ENCODE data around the gene NUTM2F. TPM values are rescaled to one million over a fixed set of nuclear protein-coding genes. Genes with fewer than 3 reads are reported as not detected.
A peak's percentile ranks its signal among the peaks of the same experiment; 100 is the strongest.
"Not testable (repeated sequence)": the region's sequence is repeated elsewhere in the genome, so short reads cannot be mapped to it uniquely, and the experiment has no call there.

NUTM2F gene
- polyA plus RNA-seq, 1 donor: not detected

DNA sequence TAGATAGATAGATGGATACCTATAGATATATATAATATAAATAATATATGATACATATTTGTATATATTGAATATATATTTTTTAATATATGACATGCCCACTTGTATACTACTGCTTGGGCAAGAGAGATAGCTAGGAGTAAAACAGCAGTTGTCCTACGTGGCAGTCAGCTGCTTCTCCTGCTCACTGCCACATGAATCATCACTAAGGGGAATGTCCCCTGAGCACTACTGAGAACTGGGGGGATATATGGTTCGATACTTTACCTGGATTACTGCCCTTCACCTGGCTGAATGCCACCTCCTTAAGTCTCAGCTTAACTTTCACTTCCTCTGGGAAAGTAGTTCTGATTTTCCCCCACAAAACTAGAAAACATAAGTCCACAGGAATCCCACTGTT is 13.3 kb upstream of the NUTM2F start:
- H3K9me3 ChIP-seq (ENCODE audit: control insufficient read depth, low read depth, low read length); H3K36me3 ChIP-seq (ENCODE audit: control insufficient read depth, insufficient read depth, low read length); H3K27ac ChIP-seq (ENCODE audit: low read length); DNase-seq; H3K27me3 ChIP-seq (ENCODE audit: control insufficient read depth, insufficient read depth, low read length); H3K4me3 ChIP-seq (ENCODE audit: low read length); H3K4me1 ChIP-seq (ENCODE audit: control insufficient read depth, insufficient read depth, low read length): not testable (repeated sequence)
- no CpG with 5 or more reads among the region's 2 CpGs for WGBS (ENCODE audit: insufficient coverage, low lambda C conversion rate)

DNA sequence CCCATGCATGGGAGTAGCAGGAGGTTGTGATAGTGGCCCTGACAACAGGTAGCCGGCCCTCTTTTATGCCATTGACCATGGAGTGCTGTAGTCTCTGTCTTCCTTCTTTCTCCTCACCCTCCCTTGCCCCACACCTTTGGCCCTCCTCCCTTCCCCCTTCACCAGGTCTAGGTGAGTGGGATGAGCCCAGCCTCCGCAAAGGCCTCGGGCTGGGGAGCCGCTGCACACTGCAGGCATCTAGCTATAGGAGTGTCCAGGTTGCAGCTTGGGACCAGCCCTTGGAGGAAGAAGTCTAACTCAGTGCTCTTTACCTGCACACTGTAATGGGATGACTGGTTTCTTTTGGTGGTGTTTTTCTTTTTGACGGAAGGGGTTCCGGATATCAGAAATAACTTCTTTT is 12.3 kb upstream of the NUTM2F start:
- no CpG with 5 or more reads among the region's 6 CpGs for WGBS (ENCODE audit: insufficient coverage, low lambda C conversion rate)
- not testable (repeated sequence) for H3K9me3 ChIP-seq (ENCODE audit: control insufficient read depth, low read depth, low read length); H3K36me3 ChIP-seq (ENCODE audit: control insufficient read depth, insufficient read depth, low read length); H3K27ac ChIP-seq (ENCODE audit: low read length); DNase-seq; H3K27me3 ChIP-seq (ENCODE audit: control insufficient read depth, insufficient read depth, low read length); H3K4me1 ChIP-seq (ENCODE audit: control insufficient read depth, insufficient read depth, low read length); H3K4me3 ChIP-seq (ENCODE audit: low read length)

- H3K27ac ChIP-seq (ENCODE audit: low read length); H3K9me3 ChIP-seq (ENCODE audit: control insufficient read depth, low read depth, low read length); H3K27me3 ChIP-seq (ENCODE audit: control insufficient read depth, insufficient read depth, low read length); DNase-seq; H3K36me3 ChIP-seq (ENCODE audit: control insufficient read depth, insufficient read depth, low read length); H3K4me1 ChIP-seq (ENCODE audit: control insufficient read depth, insufficient read depth, low read length); H3K4me3 ChIP-seq (ENCODE audit: low read length): not testable (repeated sequence)
- no CpG with 5 or more reads among the region's 6 CpGs for WGBS (ENCODE audit: insufficient coverage, low lambda C conversion rate)
These were observed 11.2 kb upstream of the NUTM2F start for GRCh38 chr9:94339657-94340056.

- H3K4me3 ChIP-seq (ENCODE audit: low read length); H3K9me3 ChIP-seq (ENCODE audit: control insufficient read depth, low read depth, low read length); H3K27me3 ChIP-seq (ENCODE audit: control insufficient read depth, insufficient read depth, low read length); DNase-seq; H3K27ac ChIP-seq (ENCODE audit: low read length); H3K4me1 ChIP-seq (ENCODE audit: control insufficient read depth, insufficient read depth, low read length); H3K36me3 ChIP-seq (ENCODE audit: control insufficient read depth, insufficient read depth, low read length): not testable (repeated sequence)
- no CpG with 5 or more reads among the region's 7 CpGs for WGBS (ENCODE audit: insufficient coverage, low lambda C conversion rate)
These were observed 10.3 kb upstream of the NUTM2F start for GRCh38 chr9:94338723-94339122.

GRCh38 chr9:94336445-94336844 is 8.0 kb upstream of the NUTM2F start:
- H3K36me3 ChIP-seq (ENCODE audit: control insufficient read depth, insufficient read depth, low read length); H3K9me3 ChIP-seq (ENCODE audit: control insufficient read depth, low read depth, low read length): not testable (repeated sequence)

DNA sequence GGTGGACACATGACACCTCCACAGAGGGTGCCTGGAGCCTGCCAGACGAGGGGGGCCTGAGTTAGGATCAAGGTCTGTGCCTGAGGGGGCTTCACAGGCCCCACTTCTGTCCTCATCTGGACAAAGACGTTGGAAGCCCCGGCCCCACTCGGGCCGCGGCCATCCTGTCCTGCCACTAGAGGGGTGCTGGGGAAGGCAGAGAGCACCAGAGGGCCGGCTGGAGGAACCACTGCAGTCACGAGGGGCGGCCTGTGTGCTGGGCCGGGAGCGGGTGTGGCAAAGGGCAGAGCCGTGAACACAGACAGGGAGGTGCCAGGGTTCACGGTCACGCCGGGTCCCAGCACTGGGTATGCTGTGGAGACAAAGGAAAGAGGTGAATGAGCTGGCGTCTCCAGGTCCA is 2.9 kb downstream of the NUTM2F start:
- not testable (repeated sequence) for H3K27ac ChIP-seq (ENCODE audit: low read length); H3K36me3 ChIP-seq (ENCODE audit: control insufficient read depth, insufficient read depth, low read length); H3K4me1 ChIP-seq (ENCODE audit: control insufficient read depth, insufficient read depth, low read length); H3K27me3 ChIP-seq (ENCODE audit: control insufficient read depth, insufficient read depth, low read length); H3K4me3 ChIP-seq (ENCODE audit: low read length); H3K9me3 ChIP-seq (ENCODE audit: control insufficient read depth, low read depth, low read length)
- WGBS (ENCODE audit: insufficient coverage, low lambda C conversion rate): no CpG with 5 or more reads among the region's 16 CpGs
- peak in 1 of 2 donors; percentile 8 for DNase-seq

More at GRCh38 chr9:94336445-94336844, 8.0 kb upstream of the NUTM2F start:
- DNase-seq; H3K27ac ChIP-seq (ENCODE audit: low read length); H3K27me3 ChIP-seq (ENCODE audit: control insufficient read depth, insufficient read depth, low read length); H3K4me1 ChIP-seq (ENCODE audit: control insufficient read depth, insufficient read depth, low read length); H3K4me3 ChIP-seq (ENCODE audit: low read length): not testable (repeated sequence)
- WGBS (ENCODE audit: insufficient coverage, low lambda C conversion rate): no CpG with 5 or more reads among the region's 4 CpGs

DNA sequence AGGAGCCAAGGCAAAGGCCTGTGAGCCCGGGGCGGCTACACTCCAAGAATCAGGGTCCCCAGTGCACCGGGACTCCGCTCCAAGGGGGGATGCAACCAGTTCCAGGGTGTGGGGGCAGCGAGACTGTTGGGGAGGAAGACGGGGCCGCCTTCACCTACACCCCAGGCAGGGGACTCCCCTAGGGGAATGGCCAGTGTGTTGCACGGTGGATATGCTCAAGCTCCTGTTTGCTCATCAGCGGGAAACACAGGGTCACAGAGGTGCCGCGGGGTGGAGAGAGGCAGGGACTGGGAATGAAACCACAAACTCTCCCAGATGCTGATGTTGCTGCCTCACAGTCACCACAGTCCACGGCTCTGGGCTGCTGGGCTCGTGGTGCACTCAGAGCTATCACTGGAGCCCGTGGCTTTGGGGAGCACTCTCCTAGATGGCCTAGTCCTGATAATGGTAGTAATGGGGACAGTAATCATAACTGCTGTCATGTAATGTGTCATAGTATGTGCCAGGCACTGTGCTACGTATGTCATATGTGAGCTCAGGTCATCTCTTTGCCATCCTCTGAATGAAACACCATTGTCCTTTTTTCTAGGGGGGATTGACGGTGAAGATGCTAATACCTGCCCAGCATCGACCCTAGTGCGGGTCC is 5.2 kb downstream of the NUTM2F start:
- not testable (repeated sequence) for H3K27me3 ChIP-seq (ENCODE audit: control insufficient read depth, insufficient read depth, low read length); H3K9me3 ChIP-seq (ENCODE audit: control insufficient read depth, low read depth, low read length); H3K4me1 ChIP-seq (ENCODE audit: control insufficient read depth, insufficient read depth, low read length); H3K36me3 ChIP-seq (ENCODE audit: control insufficient read depth, insufficient read depth, low read length); H3K27ac ChIP-seq (ENCODE audit: low read length); DNase-seq; H3K4me3 ChIP-seq (ENCODE audit: low read length)
- WGBS (ENCODE audit: insufficient coverage, low lambda C conversion rate): no CpG with 5 or more reads among the region's 18 CpGs

GRCh38 chr9:94322342-94322940 is 6.0 kb downstream of the NUTM2F start:
- not testable (repeated sequence) for H3K27ac ChIP-seq (ENCODE audit: low read length); H3K9me3 ChIP-seq (ENCODE audit: control insufficient read depth, low read depth, low read length); H3K4me1 ChIP-seq (ENCODE audit: control insufficient read depth, insufficient read depth, low read length); H3K27me3 ChIP-seq (ENCODE audit: control insufficient read depth, insufficient read depth, low read length); DNase-seq; H3K36me3 ChIP-seq (ENCODE audit: control insufficient read depth, insufficient read depth, low read length); H3K4me3 ChIP-seq (ENCODE audit: low read length)
- no CpG with 5 or more reads among the region's 9 CpGs for WGBS (ENCODE audit: insufficient coverage, low lambda C conversion rate)

DNA sequence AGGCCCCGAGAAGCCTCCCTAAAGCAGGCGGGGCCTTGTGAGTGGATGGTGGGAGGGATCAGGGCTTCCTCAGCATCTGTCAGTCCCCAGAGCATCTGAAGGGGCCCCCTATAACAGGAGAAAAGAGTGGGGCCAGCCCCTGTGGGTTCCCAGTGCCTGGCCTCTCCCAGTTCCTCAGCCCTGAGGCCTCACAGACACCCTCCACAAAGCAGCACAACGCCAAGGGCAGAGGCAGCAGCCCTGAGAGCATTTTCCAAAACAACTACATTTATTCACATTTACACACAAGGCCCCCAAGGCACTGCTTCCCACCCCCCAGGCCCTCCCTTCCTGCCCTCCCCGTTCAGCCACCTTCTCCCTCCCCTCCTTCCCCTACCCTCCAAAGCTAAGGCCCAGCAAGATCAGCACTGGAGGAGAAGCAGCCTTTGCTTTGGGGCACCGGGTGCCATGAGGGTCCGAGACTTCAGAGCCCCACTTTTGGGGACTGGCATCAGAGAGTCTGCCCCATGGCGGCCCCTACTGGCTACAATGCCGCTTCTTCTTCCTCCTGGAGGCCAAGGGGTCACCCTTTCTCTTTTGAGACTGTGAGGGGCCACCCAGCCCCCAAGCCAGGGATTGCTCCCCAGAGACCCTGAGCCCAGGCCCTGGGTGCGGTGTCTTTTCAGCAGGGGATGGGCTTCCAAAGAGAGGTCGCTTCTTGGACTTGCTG is 10.3 kb downstream of the NUTM2F start:
- H3K27me3 ChIP-seq (ENCODE audit: control insufficient read depth, insufficient read depth, low read length); H3K4me3 ChIP-seq (ENCODE audit: low read length); H3K9me3 ChIP-seq (ENCODE audit: control insufficient read depth, low read depth, low read length); H3K27ac ChIP-seq (ENCODE audit: low read length); H3K36me3 ChIP-seq (ENCODE audit: control insufficient read depth, insufficient read depth, low read length); H3K4me1 ChIP-seq (ENCODE audit: control insufficient read depth, insufficient read depth, low read length); DNase-seq: not testable (repeated sequence)
- WGBS (ENCODE audit: insufficient coverage, low lambda C conversion rate): no CpG with 5 or more reads among the region's 10 CpGs

GRCh38 chr9:94316236-94316635 is 12.2 kb downstream of the NUTM2F start:
- H3K36me3 ChIP-seq (ENCODE audit: control insufficient read depth, insufficient read depth, low read length); H3K27me3 ChIP-seq (ENCODE audit: control insufficient read depth, insufficient read depth, low read length); H3K27ac ChIP-seq (ENCODE audit: low read length); DNase-seq; H3K9me3 ChIP-seq (ENCODE audit: control insufficient read depth, low read depth, low read length); H3K4me3 ChIP-seq (ENCODE audit: low read length); H3K4me1 ChIP-seq (ENCODE audit: control insufficient read depth, insufficient read depth, low read length): not testable (repeated sequence)
- no CpG with 5 or more reads among the region's 5 CpGs for WGBS (ENCODE audit: insufficient coverage, low lambda C conversion rate)

Measured in large intestine (tissue), 3 donors.